Femur (tissue), 1 donor: ENCODE measurements around the gene CLEC2D.
"Not testable (repeated sequence)": the region's sequence is repeated elsewhere in the genome, so short reads cannot be mapped to it uniquely, and the experiment has no call there.

Experiments
- DNase-seq: peaks from one replicate; pipeline ENCODE4 v3.0.0-alpha.2; 2017

CLEC2D gene

GRCh38 chr12:9731393-9731792 lies 61.9 kb downstream of the CLEC2D start:
- no peak for DNase-seq

- DNase-seq, result no peak
Measured at GRCh38 chr12:9731797-9732196, 62.3 kb downstream of the CLEC2D start.

GRCh38 chr12:9732921-9733461 lies 63.5 kb downstream of the CLEC2D start, which contains the start of gene CLECL1:
TSS of gene CLECL1 (minus strand) at chr12:9733097.
- DNase-seq, result no peak

- no peak for DNase-seq
Measured at GRCh38 chr12:9735601-9736000, 66.1 kb downstream of the CLEC2D start.

GRCh38 chr12:9736936-9737705 lies 67.6 kb downstream of the CLEC2D start:
- no peak for DNase-seq

- DNase-seq, result not testable (repeated sequence)
Measured at GRCh38 chr12:9738905-9739304, 69.4 kb downstream of the CLEC2D start.

- not testable (repeated sequence) for DNase-seq
Measured at GRCh38 chr12:9739404-9740105, 70.0 kb downstream of the CLEC2D start.

- no peak for DNase-seq
Measured at GRCh38 chr12:9740106-9740750, 70.7 kb downstream of the CLEC2D start.

GRCh38 chr12:9741726-9742125 lies 72.2 kb downstream of the CLEC2D start:
- no peak for DNase-seq

GRCh38 chr12:9742661-9743060 lies 73.1 kb downstream of the CLEC2D start:
- DNase-seq, result no peak

GRCh38 chr12:9745199-9745598 lies 75.7 kb downstream of the CLEC2D start:
- no peak for DNase-seq
